GM12872 (cell line): Measurements from ENCODE around the gene SH3BP5.

Experiments used
- TF ChIP-seq, protein P1 (sequence below): IDR thresholded peaks from 3 replicates; pipeline ENCODE4 v1.5.1; 2011; ENCODE audit warnings: low read depth, mild to moderate bottlenecking, low read length, moderate library complexity; ENCODE audit not compliant: insufficient read depth

SH3BP5 gene

GRCh38 chr3:15283702-15284101, 48.7 kb downstream of the SH3BP5 start:
- TF ChIP-seq, protein P1, sequence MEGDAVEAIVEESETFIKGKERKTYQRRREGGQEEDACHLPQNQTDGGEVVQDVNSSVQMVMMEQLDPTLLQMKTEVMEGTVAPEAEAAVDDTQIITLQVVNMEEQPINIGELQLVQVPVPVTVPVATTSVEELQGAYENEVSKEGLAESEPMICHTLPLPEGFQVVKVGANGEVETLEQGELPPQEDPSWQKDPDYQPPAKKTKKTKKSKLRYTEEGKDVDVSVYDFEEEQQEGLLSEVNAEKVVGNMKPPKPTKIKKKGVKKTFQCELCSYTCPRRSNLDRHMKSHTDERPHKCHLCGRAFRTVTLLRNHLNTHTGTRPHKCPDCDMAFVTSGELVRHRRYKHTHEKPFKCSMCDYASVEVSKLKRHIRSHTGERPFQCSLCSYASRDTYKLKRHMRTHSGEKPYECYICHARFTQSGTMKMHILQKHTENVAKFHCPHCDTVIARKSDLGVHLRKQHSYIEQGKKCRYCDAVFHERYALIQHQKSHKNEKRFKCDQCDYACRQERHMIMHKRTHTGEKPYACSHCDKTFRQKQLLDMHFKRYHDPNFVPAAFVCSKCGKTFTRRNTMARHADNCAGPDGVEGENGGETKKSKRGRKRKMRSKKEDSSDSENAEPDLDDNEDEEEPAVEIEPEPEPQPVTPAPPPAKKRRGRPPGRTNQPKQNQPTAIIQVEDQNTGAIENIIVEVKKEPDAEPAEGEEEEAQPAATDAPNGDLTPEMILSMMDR, result no peak

DNA sequence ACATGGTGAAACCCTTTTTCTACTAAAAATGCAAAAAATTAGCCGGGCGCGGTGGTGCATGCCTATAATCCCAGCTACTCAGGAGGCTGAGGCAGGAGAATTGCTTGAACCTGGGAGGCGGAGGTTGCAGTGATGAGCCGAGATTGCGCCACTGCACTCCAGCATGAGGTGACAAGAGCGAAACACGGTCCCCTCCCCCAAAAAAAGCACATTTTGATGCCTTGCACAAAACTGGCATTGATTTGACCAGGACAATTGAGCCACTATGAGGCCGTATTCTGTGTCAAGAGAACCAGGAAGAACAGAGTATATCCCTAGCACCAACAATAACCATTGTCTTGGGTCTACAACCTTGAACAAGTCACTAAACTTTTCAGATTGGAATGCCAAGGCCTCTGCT, 50.6 kb downstream of the SH3BP5 start:
- TF ChIP-seq, protein P1, result no peak

- TF ChIP-seq, protein P1, result no peak
Observed at GRCh38 chr3:15280853-15281532, 51.4 kb downstream of the SH3BP5 start.

DNA sequence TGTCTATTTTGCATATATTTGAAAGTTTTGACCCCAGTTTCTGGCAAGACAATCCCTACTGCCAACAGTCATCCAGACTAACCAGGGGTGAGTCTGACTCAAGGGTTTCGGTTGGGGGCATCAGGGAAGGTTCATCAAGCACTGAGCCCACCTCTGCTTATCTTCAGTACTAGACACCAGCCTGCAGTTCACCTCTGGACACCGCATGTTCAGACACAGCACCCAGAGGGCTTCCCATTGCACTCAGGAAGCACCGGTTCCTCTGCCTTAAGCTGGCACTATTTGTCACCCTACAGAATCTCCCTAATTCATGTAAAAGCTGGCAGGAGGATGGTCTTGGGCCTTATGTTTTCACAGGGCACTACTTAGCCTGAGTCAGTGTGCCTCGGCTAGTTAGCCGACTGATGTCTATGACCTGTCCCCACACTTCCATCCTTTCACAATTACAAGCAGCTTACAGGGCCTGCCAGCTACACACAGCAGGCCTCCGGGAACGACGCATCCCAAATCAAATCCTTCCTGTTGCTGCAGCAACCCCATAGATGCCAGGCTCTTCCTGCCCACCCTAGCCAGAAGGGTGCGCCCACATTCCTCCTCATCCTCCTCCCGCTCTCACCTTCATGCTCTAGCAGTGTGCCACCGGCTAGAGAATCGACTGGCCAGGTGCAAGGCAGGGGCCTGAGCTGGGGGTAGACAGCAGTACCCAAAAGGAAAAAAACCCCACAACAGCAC, 52.5 kb downstream of the SH3BP5 start:
- TF ChIP-seq, protein P1, result no peak

DNA sequence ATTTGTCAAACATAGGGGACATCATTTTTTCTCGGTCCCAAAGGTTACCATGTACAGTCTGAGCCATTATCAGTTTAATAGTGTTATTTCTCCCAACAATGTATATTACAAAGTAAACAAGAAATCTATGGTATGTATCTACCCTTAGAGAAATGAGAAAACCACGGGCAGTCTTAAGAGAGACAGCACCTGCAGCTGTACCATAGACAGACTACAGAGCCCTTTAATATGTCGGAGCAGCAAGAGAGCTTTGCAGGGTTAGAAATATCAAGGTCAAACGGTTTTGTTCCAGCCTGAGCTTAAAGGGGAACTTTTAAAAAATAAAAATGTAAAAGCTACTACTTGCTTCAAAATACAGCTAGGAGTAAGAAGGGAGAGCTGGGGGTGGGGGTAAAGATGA, 53.2 kb downstream of the SH3BP5 start:
- TF ChIP-seq, protein P1, result no peak

DNA sequence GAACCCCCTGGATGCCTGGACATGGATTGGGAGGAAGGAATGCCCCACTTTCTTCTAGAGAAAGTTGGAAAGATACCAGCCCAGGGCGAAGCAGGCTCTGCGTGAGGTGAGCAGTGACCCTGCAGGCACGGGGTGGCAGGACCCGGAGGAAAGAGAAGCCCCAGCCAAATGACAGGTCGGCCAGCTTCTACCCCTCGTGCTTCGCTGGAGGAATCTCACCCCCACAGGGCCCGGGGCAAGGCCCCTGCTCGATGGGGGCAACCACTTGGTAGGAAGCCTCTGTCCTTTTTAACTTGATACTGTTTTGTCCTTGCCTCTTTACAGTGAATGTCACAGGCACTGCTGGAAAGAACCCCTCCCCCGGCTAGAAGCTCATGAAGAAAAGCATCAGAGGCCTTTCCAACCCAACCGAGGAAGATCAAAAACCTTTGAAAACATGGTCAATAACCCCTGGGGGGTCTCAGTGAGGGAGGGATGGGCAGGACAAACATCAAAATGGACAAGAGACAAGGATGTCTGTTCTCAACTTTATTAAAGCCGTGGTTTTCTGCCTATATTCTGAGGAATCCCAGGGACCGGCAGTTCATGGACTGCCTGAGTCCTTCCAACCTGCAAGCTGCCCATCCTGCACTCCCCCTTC, 54.4 kb downstream of the SH3BP5 start:
- TF ChIP-seq, protein P1, result no peak

- TF ChIP-seq, protein P1, result no peak
Observed at GRCh38 chr3:15276028-15276724, 56.2 kb downstream of the SH3BP5 start.
